Measurements from ENCODE around the gene ZBTB2. TPM values are rescaled to one million over a fixed set of nuclear protein-coding genes. Genes with fewer than 3 reads are reported as not detected.
A peak's percentile ranks its signal among the peaks of the same experiment; 100 is the strongest.
"Not testable (repeated sequence)": the region's sequence is repeated elsewhere in the genome, so short reads cannot be mapped to it uniquely, and the experiment has no call there.

ZBTB2 gene
- polyA plus RNA-seq, 2 donors: 4.6 to 5.3 TPM

- not testable (repeated sequence) for H3K27ac ChIP-seq (ENCODE audit: low read depth in 2 of 2, low read length in 1 of 2); H3K9me3 ChIP-seq (ENCODE audit: control insufficient read depth in 2 of 2, insufficient read depth in 1 of 2, low read depth in 1 of 2, low read length in 1 of 2); H3K36me3 ChIP-seq (ENCODE audit: control insufficient read depth in 2 of 2, insufficient read depth in 2 of 2, low read length in 1 of 2); H3K4me1 ChIP-seq (ENCODE audit: control insufficient read depth in 2 of 2, insufficient read depth in 2 of 2, low read length in 1 of 2); H3K4me3 ChIP-seq (ENCODE audit: low read depth in 1 of 2, low read length in 2 of 2); H3K27me3 ChIP-seq (ENCODE audit: control insufficient read depth in 1 of 2, insufficient read depth in 2 of 2, low read length in 2 of 2)
- 91 to 93% methylated on average over 10 of the region's 10 CpGs for WGBS, 2 donors
Observed at GRCh38 chr6:151342750-151343149, 48.6 kb downstream of the ZBTB2 start.

- WGBS, 2 donors: 94 to 97% methylated on average over 46 to 52 of the region's 52 CpGs
- Histone ChIP-seq H3K4me3 (ENCODE audit: low read depth in 1 of 2, low read length in 2 of 2) (no peak overlapping the region), H3K27ac (ENCODE audit: low read depth in 2 of 2, low read length in 1 of 2) (no peak overlapping the region), H3K9me3 (ENCODE audit: control insufficient read depth in 2 of 2, insufficient read depth in 1 of 2, low read depth in 1 of 2, low read length in 1 of 2) (no peaks in the 10 kb centered on the region), H3K36me3 (ENCODE audit: control insufficient read depth in 2 of 2, insufficient read depth in 2 of 2, low read length in 1 of 2) (no peaks in the 10 kb centered on the region), H3K27me3 (ENCODE audit: control insufficient read depth in 1 of 2, insufficient read depth in 2 of 2, low read length in 2 of 2) (no peaks in the 10 kb centered on the region), H3K4me1 (ENCODE audit: control insufficient read depth in 2 of 2, insufficient read depth in 2 of 2, low read length in 1 of 2) (no peaks in the 10 kb centered on the region)
Observed at GRCh38 chr6:151341476-151342195, 49.7 kb downstream of the ZBTB2 start.

- H3K36me3 ChIP-seq (ENCODE audit: control insufficient read depth in 2 of 2, insufficient read depth in 2 of 2, low read length in 1 of 2): no peaks in the 10 kb centered on the region
- H3K9me3 ChIP-seq (ENCODE audit: control insufficient read depth in 2 of 2, insufficient read depth in 1 of 2, low read depth in 1 of 2, low read length in 1 of 2): no peaks in the 10 kb centered on the region
- H3K4me3 ChIP-seq (ENCODE audit: low read depth in 1 of 2, low read length in 2 of 2): no peak overlapping the region
- H3K27ac ChIP-seq (ENCODE audit: low read depth in 2 of 2, low read length in 1 of 2): no peak overlapping the region
- WGBS, 2 donors: 80 to 81% methylated on average over 15 of the region's 15 CpGs
- H3K4me1 ChIP-seq (ENCODE audit: control insufficient read depth in 2 of 2, insufficient read depth in 2 of 2, low read length in 1 of 2): no peaks in the 10 kb centered on the region
- H3K27me3 ChIP-seq (ENCODE audit: control insufficient read depth in 1 of 2, insufficient read depth in 2 of 2, low read length in 2 of 2): no peaks in the 10 kb centered on the region
Observed at GRCh38 chr6:151340219-151340978, 51.0 kb downstream of the ZBTB2 start.

- Histone ChIP-seq H3K4me1 (ENCODE audit: control insufficient read depth in 2 of 2, insufficient read depth in 2 of 2, low read length in 1 of 2) (no peaks in the 10 kb centered on the region), H3K27me3 (ENCODE audit: control insufficient read depth in 1 of 2, insufficient read depth in 2 of 2, low read length in 2 of 2) (no peaks in the 10 kb centered on the region), H3K36me3 (ENCODE audit: control insufficient read depth in 2 of 2, insufficient read depth in 2 of 2, low read length in 1 of 2) (no peaks in the 10 kb centered on the region), H3K4me3 (ENCODE audit: low read depth in 1 of 2, low read length in 2 of 2) (no peak overlapping the region), H3K27ac (ENCODE audit: low read depth in 2 of 2, low read length in 1 of 2) (no peak overlapping the region), H3K9me3 (ENCODE audit: control insufficient read depth in 2 of 2, insufficient read depth in 1 of 2, low read depth in 1 of 2, low read length in 1 of 2) (no peaks in the 10 kb centered on the region)
- 70 to 79% methylated on average over 4 of the region's 4 CpGs for WGBS, 2 donors
Observed at GRCh38 chr6:151339369-151339768, 52.0 kb downstream of the ZBTB2 start.

GRCh38 chr6:151338651-151339200 lies 52.6 kb downstream of the ZBTB2 start:
- Histone ChIP-seq H3K9me3 (ENCODE audit: control insufficient read depth in 2 of 2, insufficient read depth in 1 of 2, low read depth in 1 of 2, low read length in 1 of 2) (no peaks in the 10 kb centered on the region), H3K27ac (ENCODE audit: low read depth in 2 of 2, low read length in 1 of 2) (no peak overlapping the region), H3K4me1 (ENCODE audit: control insufficient read depth in 2 of 2, insufficient read depth in 2 of 2, low read length in 1 of 2) (no peaks in the 10 kb centered on the region), H3K36me3 (ENCODE audit: control insufficient read depth in 2 of 2, insufficient read depth in 2 of 2, low read length in 1 of 2) (no peaks in the 10 kb centered on the region), H3K27me3 (ENCODE audit: control insufficient read depth in 1 of 2, insufficient read depth in 2 of 2, low read length in 2 of 2) (no peaks in the 10 kb centered on the region), H3K4me3 (ENCODE audit: low read depth in 1 of 2, low read length in 2 of 2) (no peak overlapping the region)
- 71 to 74% methylated on average over 11 of the region's 11 CpGs for WGBS, 2 donors

- Histone ChIP-seq H3K36me3 (ENCODE audit: control insufficient read depth in 2 of 2, insufficient read depth in 2 of 2, low read length in 1 of 2) (no peaks in the 10 kb centered on the region), H3K27me3 (ENCODE audit: control insufficient read depth in 1 of 2, insufficient read depth in 2 of 2, low read length in 2 of 2) (no peaks in the 10 kb centered on the region), H3K4me1 (ENCODE audit: control insufficient read depth in 2 of 2, insufficient read depth in 2 of 2, low read length in 1 of 2) (no peaks in the 10 kb centered on the region), H3K4me3 (ENCODE audit: low read depth in 1 of 2, low read length in 2 of 2) (no peak overlapping the region), H3K27ac (ENCODE audit: low read depth in 2 of 2, low read length in 1 of 2) (no peak overlapping the region), H3K9me3 (ENCODE audit: control insufficient read depth in 2 of 2, insufficient read depth in 1 of 2, low read depth in 1 of 2, low read length in 1 of 2) (no peaks in the 10 kb centered on the region)
Observed at GRCh38 chr6:151335930-151336329, 55.4 kb downstream of the ZBTB2 start.

- H3K4me1 ChIP-seq (ENCODE audit: control insufficient read depth in 2 of 2, insufficient read depth in 2 of 2, low read length in 1 of 2): peaks cover 0 to 4% of the 10 kb centered on the region in 2 donors
- H3K4me3 ChIP-seq (ENCODE audit: low read depth in 1 of 2, low read length in 2 of 2): no peak overlapping the region
- no peaks in the 10 kb centered on the region for H3K9me3 ChIP-seq (ENCODE audit: control insufficient read depth in 2 of 2, insufficient read depth in 1 of 2, low read depth in 1 of 2, low read length in 1 of 2)
- H3K27ac ChIP-seq (ENCODE audit: low read depth in 2 of 2, low read length in 1 of 2): no peak overlapping the region
- H3K27me3 ChIP-seq (ENCODE audit: control insufficient read depth in 1 of 2, insufficient read depth in 2 of 2, low read length in 2 of 2): peaks cover 0 to 4% of the 10 kb centered on the region in 2 donors
- 65 to 66% methylated on average over 6 of the region's 6 CpGs for WGBS, 2 donors
- H3K36me3 ChIP-seq (ENCODE audit: control insufficient read depth in 2 of 2, insufficient read depth in 2 of 2, low read length in 1 of 2): no peaks in the 10 kb centered on the region
Observed at GRCh38 chr6:151330130-151330696, 61.1 kb downstream of the ZBTB2 start.

- 65 to 70% methylated on average over 4 of the region's 4 CpGs for WGBS, 2 donors
Observed at GRCh38 chr6:151327101-151327500, 64.3 kb downstream of the ZBTB2 start.

GRCh38 chr6:151326116-151326825 lies 65.1 kb downstream of the ZBTB2 start:
- WGBS, 2 donors: 53% methylated on average over 8 of the region's 8 CpGs
- Histone ChIP-seq H3K9me3 (ENCODE audit: control insufficient read depth in 2 of 2, insufficient read depth in 1 of 2, low read depth in 1 of 2, low read length in 1 of 2) (no peaks in the 10 kb centered on the region), H3K27ac (ENCODE audit: low read depth in 2 of 2, low read length in 1 of 2) (peak overlapping the region; percentile 67 to 68), H3K4me3 (ENCODE audit: low read depth in 1 of 2, low read length in 2 of 2) (peak overlapping the region in 1 of 2 donors; percentile 55), H3K27me3 (ENCODE audit: control insufficient read depth in 1 of 2, insufficient read depth in 2 of 2, low read length in 2 of 2) (peaks cover 0 to 4% of the 10 kb centered on the region in 2 donors), H3K36me3 (ENCODE audit: control insufficient read depth in 2 of 2, insufficient read depth in 2 of 2, low read length in 1 of 2) (no peaks in the 10 kb centered on the region), H3K4me1 (ENCODE audit: control insufficient read depth in 2 of 2, insufficient read depth in 2 of 2, low read length in 1 of 2) (peaks cover 2 to 4% of the 10 kb centered on the region in 2 donors)

More at GRCh38 chr6:151327101-151327500, 64.3 kb downstream of the ZBTB2 start:
- H3K4me1 ChIP-seq (ENCODE audit: control insufficient read depth in 2 of 2, insufficient read depth in 2 of 2, low read length in 1 of 2): peaks cover 2 to 4% of the 10 kb centered on the region in 2 donors
- no peak overlapping the region for H3K4me3 ChIP-seq (ENCODE audit: low read depth in 1 of 2, low read length in 2 of 2)
- H3K27me3 ChIP-seq (ENCODE audit: control insufficient read depth in 1 of 2, insufficient read depth in 2 of 2, low read length in 2 of 2): peaks cover 0 to 4% of the 10 kb centered on the region in 2 donors
- H3K36me3 ChIP-seq (ENCODE audit: control insufficient read depth in 2 of 2, insufficient read depth in 2 of 2, low read length in 1 of 2): no peaks in the 10 kb centered on the region
- no peak overlapping the region for H3K27ac ChIP-seq (ENCODE audit: low read depth in 2 of 2, low read length in 1 of 2)
- H3K9me3 ChIP-seq (ENCODE audit: control insufficient read depth in 2 of 2, insufficient read depth in 1 of 2, low read depth in 1 of 2, low read length in 1 of 2): no peaks in the 10 kb centered on the region
